AG10803 (cell line): ENCODE results near the gene INVS.

Source experiments
- DNase-seq: peaks from one replicate; pipeline ENCODE4 v3.0.0; 2010; ENCODE audit warnings: low read depth
- H3K4me3 ChIP-seq: 2 replicates; pipeline ENCODE4 v1.5.1; 2011; ENCODE audit warnings: mild to moderate bottlenecking, low read length, control low read depth
- CTCF ChIP-seq: conservative IDR thresholded peaks from 2 replicates; pipeline ENCODE4 v1.5.1; 2011; ENCODE audit warnings: mild to moderate bottlenecking, low read length, control low read depth, inconsistent platforms

INVS gene

DNA sequence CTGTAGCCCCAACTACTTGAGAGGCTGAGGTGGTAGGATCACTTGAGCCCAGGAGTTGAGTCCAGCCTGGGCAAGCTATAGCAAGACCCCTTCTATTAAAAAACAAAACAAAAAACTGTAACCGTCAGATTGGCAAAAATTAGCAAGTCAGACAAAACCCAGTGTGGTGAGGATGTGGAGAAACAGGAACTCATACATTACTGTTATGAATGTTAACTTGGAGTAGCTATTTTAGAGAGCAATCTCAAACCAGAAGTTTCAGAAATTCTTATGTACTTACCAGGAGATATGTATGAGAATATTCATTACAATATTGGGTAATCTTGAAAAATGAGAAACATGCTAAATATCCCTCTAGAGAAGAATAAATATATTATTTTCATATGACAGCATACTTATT is 120.3 kb downstream of the INVS start:
- no peak overlapping the region for H3K4me3 ChIP-seq
- TF ChIP-seq CTCF: no peak
- DNase-seq: peak; percentile 17

GRCh38 chr9:100220936-100221335 is 121.9 kb downstream of the INVS start:
- DNase-seq: no peak
- no peak for TF ChIP-seq CTCF
- H3K4me3 ChIP-seq: no peak overlapping the region

DNA sequence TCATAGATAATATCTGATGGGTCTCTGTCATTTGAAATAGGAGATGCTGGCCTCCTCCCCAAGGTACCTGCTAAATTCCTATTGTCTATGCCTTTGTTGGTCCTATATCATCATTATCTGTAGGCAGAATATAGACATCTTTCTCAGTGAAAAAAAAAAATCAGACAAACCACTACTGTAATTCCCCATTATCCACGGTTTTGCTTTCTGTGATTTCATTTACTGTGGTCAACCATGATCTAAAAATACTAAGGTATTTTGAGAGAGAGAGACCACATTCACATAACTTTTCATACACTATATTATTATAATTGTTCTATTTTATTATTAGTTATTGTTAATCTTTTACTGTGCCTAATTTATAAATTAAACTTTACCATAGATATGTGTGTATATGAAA is 122.5 kb downstream of the INVS start:
- no peak overlapping the region for H3K4me3 ChIP-seq
- no peak for TF ChIP-seq CTCF
- DNase-seq: no peak

- no peak overlapping the region for H3K4me3 ChIP-seq
- TF ChIP-seq CTCF: peak; percentile 67
- DNase-seq: peak; percentile 56
Observed at GRCh38 chr9:100222674-100223073, 123.6 kb downstream of the INVS start.

- no peak overlapping the region for H3K4me3 ChIP-seq
- no peak for TF ChIP-seq CTCF
- DNase-seq: no peak
Observed at GRCh38 chr9:100227636-100228035, 128.6 kb downstream of the INVS start.

DNA sequence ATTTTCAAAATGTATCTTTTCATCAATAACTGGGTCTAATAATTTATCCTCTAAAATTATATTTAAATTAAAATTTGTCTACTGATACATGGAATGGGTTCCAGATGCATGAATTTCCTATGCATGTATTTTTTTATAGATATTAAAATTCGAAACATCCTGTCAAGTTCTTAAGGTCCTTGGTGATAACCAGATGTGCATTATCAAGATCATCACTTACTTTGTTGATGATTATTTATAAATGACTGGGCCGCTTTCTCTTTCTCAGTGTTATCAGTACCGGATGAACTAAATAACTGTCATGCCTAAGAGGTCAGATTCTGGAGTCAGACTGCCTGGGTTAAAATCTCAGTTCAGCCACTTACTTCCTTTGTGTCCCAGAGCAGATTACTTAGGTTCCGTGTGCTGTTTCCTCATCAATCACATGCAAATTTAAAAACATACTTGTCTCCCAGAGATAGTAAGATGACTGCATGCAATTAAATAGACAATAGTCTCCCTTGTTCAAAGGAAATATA is 129.4 kb downstream of the INVS start:
- TF ChIP-seq CTCF: no peak
- H3K4me3 ChIP-seq: no peak overlapping the region
- no peak for DNase-seq

DNA sequence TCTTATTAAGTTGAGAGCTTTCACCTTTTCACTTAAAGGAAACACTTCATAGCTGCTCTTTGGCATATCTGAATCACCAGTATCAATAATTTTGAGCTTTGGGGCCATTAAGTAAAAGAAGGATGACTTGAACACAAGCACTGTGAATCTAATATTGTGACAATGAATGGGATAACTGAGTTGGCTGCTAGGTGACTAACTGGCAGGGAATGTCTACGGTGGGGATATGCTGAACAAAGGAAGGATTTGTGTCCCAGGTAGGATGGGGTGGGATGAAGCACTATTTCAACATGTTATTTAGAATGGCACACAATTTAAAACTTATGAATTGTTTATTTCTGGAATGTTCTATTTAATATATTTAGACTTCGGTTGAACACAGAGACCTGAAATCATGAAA is 130.1 kb downstream of the INVS start:
- DNase-seq: no peak
- H3K4me3 ChIP-seq: no peak overlapping the region
- no peak for TF ChIP-seq CTCF
